Thyroid gland (tissue), 4 donors: Measurements from ENCODE around the gene MAD2L2. TPM values are rescaled to one million over a fixed set of nuclear protein-coding genes. Genes with fewer than 3 reads are reported as not detected.
A peak's percentile ranks its signal among the peaks of the same experiment; 100 is the strongest.
"Not testable (repeated sequence)": the region's sequence is repeated elsewhere in the genome, so short reads cannot be mapped to it uniquely, and the experiment has no call there.

ENCODE experiments used
- DNase-seq, 2 donors: peaks; one replicate each; pipeline ENCODE4 v3.0.0-alpha.2; 2019
- H3K27ac ChIP-seq, 3 donors: fragments of 200-600 bp; sonication (generic); 1 replicate in 2 of 3; 2 replicates in 1 of 3; pipeline ENCODE4 v1.5.1; 2016 to 2019; ENCODE audit warnings: mild to moderate bottlenecking in 1 of 3, moderate library complexity in 1 of 3
- H3K27me3 ChIP-seq: fragments of 200-600 bp; sonication (generic); one replicate; pipeline ENCODE4 v1.5.1; 2019
- H3K36me3 ChIP-seq, 2 donors: fragments of 200-600 bp; sonication (generic); one replicate each; pipeline ENCODE4 v1.5.1; 2016 to 2019
- H3K4me1 ChIP-seq, 2 donors: fragments of 200-600 bp; sonication (generic); one replicate each; pipeline ENCODE4 v1.5.1; 2017 to 2019
- H3K4me3 ChIP-seq, 3 donors: fragments of 200-600 bp; sonication (generic); replicated peaks in 1 of 3; 1 replicate in 2 of 3; 2 replicates in 1 of 3; pipeline ENCODE4 v1.5.1; 2016; ENCODE audit warnings: mild to moderate bottlenecking in 1 of 3
- H3K9me3 ChIP-seq: fragments of 200-600 bp; sonication (generic); one replicate; pipeline ENCODE4 v1.5.1; 2017
- POLR2A ChIP-seq, 2 donors: fragments of 450-650 bp; IDR thresholded peaks; one replicate each; pipeline ENCODE4 v1.6.1; 2017; ENCODE audit warnings: antibody characterized with exemption in 2 of 2, mild to moderate bottlenecking in 2 of 2, moderate library complexity in 1 of 2
- WGBS, 2 donors: methylation state at CpG; one replicate each; pipeline ENCODE4 v1.1.5; 2017; 5-methylcytosine and 5-hydroxymethylcytosine counted together
- intact Hi-C: fragments of 100-400 bp; cut with DNase I; formaldehyde crosslinking; loops from one replicate; pipeline ENCODE4 v1.15.1; 2023
- total RNA-seq, 4 donors: library from RNA; depleted of rRNA; stranded (reverse); fragments of >200 nt; gene quantifications; one replicate each; pipeline ENCODE4 v1.2.3, GENCODE V29; 2016
- TF ChIP-seq, protein P1 (sequence below), 6 experiments: fragments of 200-600 bp in 3 of 6; fragments of 450-650 bp in 3 of 6; sonication (generic) in 3 of 6; IDR thresholded peaks; one replicate each; pipeline ENCODE4 v1.5.1; 2016 to 2019; ENCODE audit warnings: antibody characterized with exemption in 6 of 6, mild to moderate bottlenecking in 2 of 6, inconsistent platforms in 1 of 6, moderate library complexity in 1 of 6

MAD2L2 gene
- total RNA-seq, 4 donors from 2014 or later, result 12.0 to 43.9 (median 21.5) TPM

- DNase-seq, result no peak
- Histone ChIP-seq H3K36me3 (no peaks in the 10 kb centered on the region), H3K4me3 (no peak overlapping the region), H3K4me1 (peaks cover 2 to 17% of the 10 kb centered on the region in 2 donors), H3K27ac (no peak overlapping the region), H3K27me3 (no peaks in the 10 kb centered on the region), H3K9me3 (no peaks in the 10 kb centered on the region)
- TF ChIP-seq, protein P1, sequence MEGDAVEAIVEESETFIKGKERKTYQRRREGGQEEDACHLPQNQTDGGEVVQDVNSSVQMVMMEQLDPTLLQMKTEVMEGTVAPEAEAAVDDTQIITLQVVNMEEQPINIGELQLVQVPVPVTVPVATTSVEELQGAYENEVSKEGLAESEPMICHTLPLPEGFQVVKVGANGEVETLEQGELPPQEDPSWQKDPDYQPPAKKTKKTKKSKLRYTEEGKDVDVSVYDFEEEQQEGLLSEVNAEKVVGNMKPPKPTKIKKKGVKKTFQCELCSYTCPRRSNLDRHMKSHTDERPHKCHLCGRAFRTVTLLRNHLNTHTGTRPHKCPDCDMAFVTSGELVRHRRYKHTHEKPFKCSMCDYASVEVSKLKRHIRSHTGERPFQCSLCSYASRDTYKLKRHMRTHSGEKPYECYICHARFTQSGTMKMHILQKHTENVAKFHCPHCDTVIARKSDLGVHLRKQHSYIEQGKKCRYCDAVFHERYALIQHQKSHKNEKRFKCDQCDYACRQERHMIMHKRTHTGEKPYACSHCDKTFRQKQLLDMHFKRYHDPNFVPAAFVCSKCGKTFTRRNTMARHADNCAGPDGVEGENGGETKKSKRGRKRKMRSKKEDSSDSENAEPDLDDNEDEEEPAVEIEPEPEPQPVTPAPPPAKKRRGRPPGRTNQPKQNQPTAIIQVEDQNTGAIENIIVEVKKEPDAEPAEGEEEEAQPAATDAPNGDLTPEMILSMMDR (IDR thresholded peaks at IDR 0.05), result no peak
- no peak for TF ChIP-seq POLR2A (IDR thresholded peaks at IDR 0.05)
- 89 to 93% methylated on average over 5 of the region's 5 CpGs for WGBS, 2 donors
- intact Hi-C loops, result loop anchor here (5.0 to 10.0 kb wide), 2 partner anchors 77 to 400 kb away; no protein-coding TSS in a partner anchor
Measured at GRCh38 chr1:11645270-11645669, 35.7 kb downstream of the MAD2L2 start.

- no peaks in the 10 kb centered on the region for H3K9me3 ChIP-seq
- 55 to 69% methylated on average over 4 to 5 of the region's 5 CpGs for WGBS, 2 donors
- no peak overlapping the region for H3K4me3 ChIP-seq
- H3K36me3 ChIP-seq, result no peaks in the 10 kb centered on the region
- intact Hi-C loops, result loop anchor here (5.0 to 10.0 kb wide), 2 partner anchors 399 to 606 kb away; no protein-coding TSS in a partner anchor
- TF ChIP-seq, protein P1 (IDR thresholded peaks at IDR 0.05), result no peak
- TF ChIP-seq POLR2A (IDR thresholded peaks at IDR 0.05), result no peak
- H3K4me1 ChIP-seq, result peaks cover 0 to 4% of the 10 kb centered on the region in 2 donors
- no peaks in the 10 kb centered on the region for H3K27me3 ChIP-seq
- no peak for DNase-seq
- H3K27ac ChIP-seq, result no peak overlapping the region
Measured at GRCh38 chr1:11643782-11644181, 37.2 kb downstream of the MAD2L2 start.

- H3K4me3 ChIP-seq, H3K36me3 ChIP-seq, H3K4me1 ChIP-seq, H3K27me3 ChIP-seq, H3K27ac ChIP-seq, H3K9me3 ChIP-seq: not testable (repeated sequence)
- peak; percentile 58 to 59 for DNase-seq
- intact Hi-C loops, result loop anchor here (5.0 to 10.0 kb wide), 2 partner anchors 398 to 605 kb away; no protein-coding TSS in a partner anchor
- 54 to 55% methylated on average over 18 of the region's 18 CpGs for WGBS, 2 donors
- TF ChIP-seq, protein P1 (IDR thresholded peaks at IDR 0.05), result peak; percentile 90 to 96 (median 92)
Measured at GRCh38 chr1:11642418-11643017, 38.4 kb downstream of the MAD2L2 start.

- H3K27ac ChIP-seq, result no peak overlapping the region
- 62 to 69% methylated on average over 5 of the region's 5 CpGs for WGBS, 2 donors
- H3K9me3 ChIP-seq, result no peaks in the 10 kb centered on the region
- TF ChIP-seq, protein P1 (IDR thresholded peaks at IDR 0.05), result no peak
- no peak for TF ChIP-seq POLR2A (IDR thresholded peaks at IDR 0.05)
- DNase-seq, result no peak
- no peaks in the 10 kb centered on the region for H3K4me1 ChIP-seq
- intact Hi-C loops, result loop anchor here (5.0 to 10.0 kb wide), 2 partner anchors 397 to 605 kb away; no protein-coding TSS in a partner anchor
- H3K36me3 ChIP-seq, result no peaks in the 10 kb centered on the region
- H3K27me3 ChIP-seq, result no peaks in the 10 kb centered on the region
- H3K4me3 ChIP-seq, result no peak overlapping the region
Measured at GRCh38 chr1:11641776-11642305, 39.1 kb downstream of the MAD2L2 start.

GRCh38 chr1:11640944-11641343, 40.0 kb downstream of the MAD2L2 start:
- no peak for DNase-seq
- Histone ChIP-seq H3K27me3 (no peaks in the 10 kb centered on the region), H3K4me1 (no peaks in the 10 kb centered on the region), H3K9me3 (no peaks in the 10 kb centered on the region), H3K4me3 (no peak overlapping the region), H3K27ac (no peak overlapping the region), H3K36me3 (no peaks in the 10 kb centered on the region)
- 65 to 70% methylated on average over 6 of the region's 6 CpGs for WGBS, 2 donors
- intact Hi-C loops, result loop anchor here (5.0 to 10.0 kb wide), 2 partner anchors 396 to 604 kb away; no protein-coding TSS in a partner anchor
- TF ChIP-seq, protein P1 (IDR thresholded peaks at IDR 0.05), result no peak
- TF ChIP-seq POLR2A (IDR thresholded peaks at IDR 0.05), result no peak
